ENCODE measurements around the gene MRRF.

The MRRF gene

GRCh38 chr9:122274055-122274454 is 9.4 kb downstream of the MRRF start:
- in situ Hi-C loops (cut with HindIII; ENCODE audit: low sequenced_read_pairs) = no loop called here
- TF ChIP-seq, protein P1, sequence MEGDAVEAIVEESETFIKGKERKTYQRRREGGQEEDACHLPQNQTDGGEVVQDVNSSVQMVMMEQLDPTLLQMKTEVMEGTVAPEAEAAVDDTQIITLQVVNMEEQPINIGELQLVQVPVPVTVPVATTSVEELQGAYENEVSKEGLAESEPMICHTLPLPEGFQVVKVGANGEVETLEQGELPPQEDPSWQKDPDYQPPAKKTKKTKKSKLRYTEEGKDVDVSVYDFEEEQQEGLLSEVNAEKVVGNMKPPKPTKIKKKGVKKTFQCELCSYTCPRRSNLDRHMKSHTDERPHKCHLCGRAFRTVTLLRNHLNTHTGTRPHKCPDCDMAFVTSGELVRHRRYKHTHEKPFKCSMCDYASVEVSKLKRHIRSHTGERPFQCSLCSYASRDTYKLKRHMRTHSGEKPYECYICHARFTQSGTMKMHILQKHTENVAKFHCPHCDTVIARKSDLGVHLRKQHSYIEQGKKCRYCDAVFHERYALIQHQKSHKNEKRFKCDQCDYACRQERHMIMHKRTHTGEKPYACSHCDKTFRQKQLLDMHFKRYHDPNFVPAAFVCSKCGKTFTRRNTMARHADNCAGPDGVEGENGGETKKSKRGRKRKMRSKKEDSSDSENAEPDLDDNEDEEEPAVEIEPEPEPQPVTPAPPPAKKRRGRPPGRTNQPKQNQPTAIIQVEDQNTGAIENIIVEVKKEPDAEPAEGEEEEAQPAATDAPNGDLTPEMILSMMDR (IDR thresholded peaks at IDR 0.05; ENCODE audit: low read depth, low read length, missing control alignments) = no peak
- no peak overlapping the region for H3K4me3 ChIP-seq (ENCODE audit: low read depth, low read length)

DNA sequence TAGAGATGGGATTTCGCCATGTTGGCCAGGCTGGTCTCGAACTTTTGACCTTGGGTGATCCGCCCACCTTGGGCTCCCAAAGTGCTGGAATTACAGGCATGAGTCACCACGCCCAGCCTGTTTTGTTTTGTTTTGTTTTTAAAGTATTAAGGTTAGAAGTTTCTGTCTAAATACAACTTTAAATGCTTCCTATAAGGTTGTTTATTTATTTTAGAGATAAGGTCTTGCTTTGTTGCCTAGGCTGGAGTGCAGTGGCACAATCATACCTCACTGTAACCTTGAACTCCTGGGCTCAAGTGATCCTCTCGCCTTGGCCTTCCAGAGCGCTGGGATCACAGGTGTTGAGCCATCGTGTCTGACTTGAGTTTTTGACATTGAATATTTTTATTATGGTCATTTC is 11.4 kb downstream of the MRRF start:
- in situ Hi-C loops (cut with HindIII; ENCODE audit: low sequenced_read_pairs) = no loop called here
- H3K4me3 ChIP-seq (ENCODE audit: low read depth, low read length) = no peak overlapping the region
- TF ChIP-seq, protein P1 (IDR thresholded peaks at IDR 0.05; ENCODE audit: low read depth, low read length, missing control alignments) = no peak
- no peak for DNase-seq (ENCODE audit: low read depth)

More at GRCh38 chr9:122274055-122274454, 9.4 kb downstream of the MRRF start:
- DNase-seq (ENCODE audit: low read depth) = no peak

DNA sequence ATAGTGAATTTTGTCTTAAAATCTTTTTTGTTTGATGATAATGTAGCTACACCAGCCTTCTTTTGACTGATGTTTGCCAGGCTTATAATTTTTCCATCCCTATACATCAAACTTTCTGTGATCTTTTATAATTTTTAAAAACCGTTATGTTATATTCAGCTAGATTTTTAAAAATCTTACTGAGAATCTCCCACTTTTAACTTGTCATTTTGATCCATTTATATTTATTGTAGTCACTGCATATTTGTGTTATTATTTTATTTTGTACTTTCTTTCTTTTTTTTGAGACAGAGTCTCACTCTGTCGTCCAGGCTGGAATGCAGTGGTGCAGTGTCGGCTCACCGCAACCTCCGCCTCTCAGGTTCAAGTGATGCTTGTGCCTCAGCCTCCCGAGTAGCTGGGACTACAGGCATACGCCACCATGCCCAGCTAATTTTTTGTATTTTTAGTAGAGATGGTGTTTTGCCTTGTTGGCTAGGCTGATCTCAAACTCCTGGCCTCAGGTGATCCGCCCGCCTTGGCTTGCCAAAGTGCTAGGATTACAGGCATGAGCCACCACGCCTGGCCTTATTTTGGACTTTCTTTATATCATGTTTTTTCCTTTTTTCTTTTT is 12.7 kb downstream of the MRRF start:
- in situ Hi-C loops (cut with HindIII; ENCODE audit: low sequenced_read_pairs) = no loop called here
- TF ChIP-seq, protein P1 (IDR thresholded peaks at IDR 0.05; ENCODE audit: low read depth, low read length, missing control alignments) = no peak
- DNase-seq (ENCODE audit: low read depth) = no peak
- no peak overlapping the region for H3K4me3 ChIP-seq (ENCODE audit: low read depth, low read length)

DNA sequence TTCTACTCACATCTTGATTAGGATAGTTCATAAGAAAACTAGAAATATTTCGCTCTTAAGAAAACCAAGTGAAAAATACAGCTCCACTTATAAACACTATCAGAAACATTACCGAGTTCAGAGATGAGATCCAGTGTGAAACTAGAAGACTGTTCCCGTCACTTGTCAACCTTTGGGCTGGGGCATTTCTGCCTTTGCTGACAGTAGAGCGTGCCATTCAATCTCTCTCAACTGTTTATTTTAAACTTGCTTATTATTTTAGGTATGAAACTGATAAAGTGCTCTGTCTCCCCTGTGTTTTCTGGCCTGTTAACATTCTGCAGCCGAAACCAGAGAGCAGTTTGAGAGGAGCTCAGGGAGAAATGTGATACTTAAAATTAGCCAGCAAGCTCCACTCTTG is 16.7 kb downstream of the MRRF start:
- no peak for DNase-seq (ENCODE audit: low read depth)
- TF ChIP-seq, protein P1 (IDR thresholded peaks at IDR 0.05; ENCODE audit: low read depth, low read length, missing control alignments) = no peak
- in situ Hi-C loops (cut with HindIII; ENCODE audit: low sequenced_read_pairs) = no loop called here
- no peak overlapping the region for H3K4me3 ChIP-seq (ENCODE audit: low read depth, low read length)

DNA sequence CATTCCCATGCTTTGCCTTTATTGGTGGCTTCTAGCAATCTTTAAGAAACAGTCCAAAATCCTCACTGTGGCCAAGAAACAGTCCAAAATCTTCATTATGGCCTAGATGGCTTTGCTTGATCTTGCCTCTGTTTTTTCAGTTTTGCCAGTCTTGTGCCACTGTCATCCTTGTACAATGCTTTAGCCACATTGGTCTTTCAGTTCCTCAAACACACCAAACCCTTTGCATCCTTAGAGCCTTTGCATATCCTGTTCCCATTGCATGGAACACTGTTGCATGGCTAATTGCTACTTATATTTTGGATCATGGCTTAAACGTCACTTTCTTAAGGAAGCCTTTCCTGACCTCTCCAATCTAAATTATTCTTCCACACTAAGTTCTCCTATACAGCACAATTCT is 22.1 kb downstream of the MRRF start:
- no peak overlapping the region for H3K4me3 ChIP-seq (ENCODE audit: low read depth, low read length)
- TF ChIP-seq, protein P1 (IDR thresholded peaks at IDR 0.05; ENCODE audit: low read depth, low read length, missing control alignments) = no peak
- no peak for DNase-seq (ENCODE audit: low read depth)
- in situ Hi-C loops (cut with HindIII; ENCODE audit: low sequenced_read_pairs) = no loop called here

DNA sequence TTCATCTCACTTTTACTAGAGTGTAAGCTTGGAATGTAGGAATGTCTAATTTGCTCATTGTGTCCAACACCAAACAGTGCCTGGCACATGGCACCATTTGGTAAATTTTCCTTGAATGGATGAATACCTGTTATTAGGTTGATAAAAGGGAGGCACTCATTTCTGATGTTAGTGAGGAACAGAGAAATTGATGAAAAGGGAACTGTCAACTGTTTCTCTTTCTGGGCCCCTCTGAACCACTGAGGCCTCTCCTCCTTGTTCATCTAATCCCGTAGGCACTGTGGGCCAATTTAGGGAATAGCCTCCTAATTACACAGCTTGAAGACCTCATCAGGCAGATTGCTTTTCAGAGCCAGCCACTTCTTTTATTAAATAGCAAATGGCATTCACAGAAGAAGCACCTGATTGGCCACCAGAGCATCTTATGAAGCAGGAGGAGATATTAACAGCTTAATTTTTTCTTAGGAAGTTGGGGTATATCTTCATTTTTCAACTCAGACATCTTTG is 22.6 kb downstream of the MRRF start:
- H3K4me3 ChIP-seq (ENCODE audit: low read depth, low read length) = no peak overlapping the region
- TF ChIP-seq, protein P1 (IDR thresholded peaks at IDR 0.05; ENCODE audit: low read depth, low read length, missing control alignments) = no peak
- no peak for DNase-seq (ENCODE audit: low read depth)
- in situ Hi-C loops (cut with HindIII; ENCODE audit: low sequenced_read_pairs) = no loop called here
